Measurements from ENCODE around the gene CAST. TPM values are rescaled to one million over a fixed set of nuclear protein-coding genes. Genes with fewer than 3 reads are reported as not detected.
A peak's percentile ranks its signal among the peaks of the same experiment; 100 is the strongest.

CAST gene
- total RNA-seq, 2 donors from 2014 or later: 175 to 347 TPM

DNA sequence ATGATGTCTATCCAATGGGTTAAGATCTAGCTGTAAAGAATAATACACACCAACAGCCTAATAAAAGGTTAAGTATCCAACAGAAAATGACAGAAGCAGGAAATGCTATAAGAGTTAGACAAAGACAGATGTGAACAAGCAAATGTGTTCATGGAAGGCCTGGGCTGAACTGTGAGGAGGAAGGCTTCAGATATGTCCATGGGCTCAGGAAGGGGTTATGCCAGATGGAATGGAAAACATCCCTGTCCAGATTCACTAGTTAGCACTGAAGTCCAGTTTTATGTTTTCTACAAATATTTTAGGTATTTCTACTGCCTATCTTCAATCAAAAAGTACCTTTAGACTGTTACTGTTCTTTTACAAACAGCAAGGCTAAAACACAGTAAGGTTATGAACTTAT lies 118.5 kb downstream of the CAST start:
- Histone ChIP-seq H3K27ac (peak overlapping the region; percentile 25 to 54), H3K4me3 (no peak overlapping the region), H3K9me3 (no peaks in the 10 kb centered on the region), H3K36me3 (peaks cover 16% of the 10 kb centered on the region), H3K27me3 (replicated peaks; ENCODE audit: insufficient read depth) (no peaks in the 10 kb centered on the region), H3K4me1 (ENCODE audit: control insufficient read depth in 1 of 2, low read depth in 2 of 2) (peaks cover 19 to 44% of the 10 kb centered on the region in 2 donors)
- DNase-seq (ENCODE audit: low spot score) (no peak), ATAC-seq (ENCODE audit: insufficient number of reproducible peaks, low FRiP score, low read depth) (no peak)
- TF ChIP-seq, protein P1, sequence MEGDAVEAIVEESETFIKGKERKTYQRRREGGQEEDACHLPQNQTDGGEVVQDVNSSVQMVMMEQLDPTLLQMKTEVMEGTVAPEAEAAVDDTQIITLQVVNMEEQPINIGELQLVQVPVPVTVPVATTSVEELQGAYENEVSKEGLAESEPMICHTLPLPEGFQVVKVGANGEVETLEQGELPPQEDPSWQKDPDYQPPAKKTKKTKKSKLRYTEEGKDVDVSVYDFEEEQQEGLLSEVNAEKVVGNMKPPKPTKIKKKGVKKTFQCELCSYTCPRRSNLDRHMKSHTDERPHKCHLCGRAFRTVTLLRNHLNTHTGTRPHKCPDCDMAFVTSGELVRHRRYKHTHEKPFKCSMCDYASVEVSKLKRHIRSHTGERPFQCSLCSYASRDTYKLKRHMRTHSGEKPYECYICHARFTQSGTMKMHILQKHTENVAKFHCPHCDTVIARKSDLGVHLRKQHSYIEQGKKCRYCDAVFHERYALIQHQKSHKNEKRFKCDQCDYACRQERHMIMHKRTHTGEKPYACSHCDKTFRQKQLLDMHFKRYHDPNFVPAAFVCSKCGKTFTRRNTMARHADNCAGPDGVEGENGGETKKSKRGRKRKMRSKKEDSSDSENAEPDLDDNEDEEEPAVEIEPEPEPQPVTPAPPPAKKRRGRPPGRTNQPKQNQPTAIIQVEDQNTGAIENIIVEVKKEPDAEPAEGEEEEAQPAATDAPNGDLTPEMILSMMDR (IDR thresholded peaks at IDR 0.05): no peak

DNA sequence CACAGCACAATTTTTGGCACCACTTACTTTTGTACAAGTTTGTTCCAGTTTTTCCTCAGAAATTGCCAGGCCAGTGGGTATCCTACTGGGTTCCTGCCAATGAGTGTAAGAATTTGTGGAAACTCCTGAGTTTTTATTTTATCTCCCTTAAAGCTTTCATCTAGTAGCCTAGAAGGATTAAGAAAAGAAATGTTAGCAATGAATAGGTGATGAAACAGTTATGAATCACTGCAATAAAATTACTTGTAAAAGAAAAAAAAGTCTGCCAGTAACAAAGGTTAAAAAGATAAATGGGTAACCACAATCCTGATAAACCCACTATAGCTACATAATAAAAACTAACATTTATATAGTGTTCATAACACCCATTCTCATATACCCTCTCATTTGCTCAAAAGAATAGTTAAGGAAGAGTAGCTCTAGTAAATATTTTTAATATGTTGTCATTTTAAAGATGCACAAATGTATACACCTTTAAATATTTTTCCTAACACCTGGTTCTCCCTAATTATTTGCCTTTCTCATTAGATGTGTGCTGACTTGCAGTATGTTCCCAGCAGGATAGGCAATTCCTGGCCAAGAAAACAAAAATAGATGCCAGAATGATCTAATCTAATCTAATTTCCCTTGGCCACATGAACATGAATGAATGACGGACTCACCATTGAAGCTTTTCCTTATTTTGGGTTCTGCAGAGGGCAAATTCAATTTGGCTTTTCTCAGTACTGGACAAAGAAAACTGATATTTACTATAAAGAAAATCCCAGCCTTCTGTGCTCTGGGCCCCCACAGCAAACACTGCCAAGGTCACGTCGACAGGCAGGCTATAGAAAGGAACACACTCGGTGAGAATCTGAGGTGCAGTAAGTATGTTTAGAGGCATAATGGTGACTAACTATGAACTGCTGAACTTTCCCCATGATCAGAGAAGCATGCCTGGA lies 119.1 kb downstream of the CAST start:
- Histone ChIP-seq H3K27ac (peak overlapping the region; percentile 25 to 54), H3K4me1 (ENCODE audit: control insufficient read depth in 1 of 2, low read depth in 2 of 2) (peaks cover 18 to 42% of the 10 kb centered on the region in 2 donors), H3K36me3 (peaks cover 12% of the 10 kb centered on the region), H3K27me3 (replicated peaks; ENCODE audit: insufficient read depth) (no peaks in the 10 kb centered on the region), H3K9me3 (no peaks in the 10 kb centered on the region), H3K4me3 (no peak overlapping the region)
- ATAC-seq (ENCODE audit: insufficient number of reproducible peaks, low FRiP score, low read depth) (peak; percentile 60), DNase-seq (ENCODE audit: low spot score) (no peak)
- TF ChIP-seq, protein P1 (IDR thresholded peaks at IDR 0.05): no peak

DNA sequence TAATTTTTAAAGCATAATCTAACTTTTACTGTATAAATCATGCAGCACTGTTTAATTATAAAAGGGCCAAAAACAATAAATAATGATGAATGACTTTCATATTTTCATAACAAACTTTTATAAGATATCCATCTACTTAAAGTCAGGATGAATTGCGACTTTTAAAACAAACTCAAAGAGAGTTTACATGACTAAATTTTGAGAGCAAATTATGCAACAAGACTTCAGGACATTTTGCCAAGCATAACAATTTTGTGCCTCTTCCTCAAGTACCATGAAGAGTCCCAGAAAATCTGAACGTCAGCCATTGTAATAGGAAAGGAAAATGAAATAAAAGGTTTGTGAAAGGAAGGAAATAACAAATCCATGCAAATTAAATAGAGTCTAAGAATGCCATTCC lies 121.2 kb downstream of the CAST start:
- Histone ChIP-seq H3K27ac (no peak overlapping the region), H3K27me3 (replicated peaks; ENCODE audit: insufficient read depth) (no peaks in the 10 kb centered on the region), H3K4me3 (no peak overlapping the region), H3K4me1 (ENCODE audit: control insufficient read depth in 1 of 2, low read depth in 2 of 2) (peaks cover 16 to 26% of the 10 kb centered on the region in 2 donors), H3K36me3 (peaks cover 6% of the 10 kb centered on the region), H3K9me3 (no peaks in the 10 kb centered on the region)
- DNase-seq (ENCODE audit: low spot score) (no peak), ATAC-seq (ENCODE audit: insufficient number of reproducible peaks, low FRiP score, low read depth) (no peak)
- TF ChIP-seq, protein P1 (IDR thresholded peaks at IDR 0.05): no peak

DNA sequence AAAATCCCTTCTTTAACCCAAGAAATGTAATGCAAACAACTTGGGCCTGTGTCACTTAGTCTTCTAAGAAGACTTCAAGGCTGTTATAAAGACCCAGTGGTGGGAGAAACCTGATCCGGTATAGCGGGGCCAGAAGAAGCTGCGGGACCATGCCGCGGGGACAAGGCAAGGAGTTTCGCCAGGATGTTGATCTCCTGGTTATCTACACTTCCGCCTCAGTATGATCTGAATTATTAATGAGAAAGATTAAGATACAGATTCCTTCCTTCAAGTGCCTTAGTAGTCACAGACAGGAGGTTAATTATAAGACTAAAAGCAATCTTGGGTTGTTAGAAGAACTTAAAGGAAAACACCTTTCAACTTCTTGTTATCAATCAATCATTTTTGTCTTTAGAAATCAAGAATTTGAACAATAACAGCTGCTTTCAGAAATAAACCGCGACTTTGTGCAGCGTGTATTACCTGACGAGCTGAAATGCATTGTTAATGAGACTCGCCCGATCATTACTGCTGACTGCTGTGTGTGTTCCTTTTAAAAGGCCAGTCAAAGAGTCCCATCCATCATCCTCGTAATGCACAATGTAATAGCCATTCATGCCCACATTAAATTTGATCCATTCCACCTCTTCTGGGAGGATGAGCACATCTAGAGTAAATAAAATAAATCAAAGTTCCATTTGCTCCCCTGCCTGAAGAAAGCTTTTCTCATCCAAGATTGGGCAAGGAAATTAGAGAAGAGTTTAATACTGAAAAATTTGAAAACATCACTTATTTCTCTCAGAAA lies 123.3 kb downstream of the CAST start:
- TF ChIP-seq, protein P1 (IDR thresholded peaks at IDR 0.05): no peak
- ATAC-seq (ENCODE audit: insufficient number of reproducible peaks, low FRiP score, low read depth): no peak

More for the DNA sequence above, 123.3 kb downstream of the CAST start:
- Histone ChIP-seq H3K4me1 (ENCODE audit: control insufficient read depth in 1 of 2, low read depth in 2 of 2) (peaks cover 9 to 12% of the 10 kb centered on the region in 2 donors), H3K9me3 (no peaks in the 10 kb centered on the region), H3K36me3 (peaks cover 12% of the 10 kb centered on the region), H3K27me3 (replicated peaks; ENCODE audit: insufficient read depth) (no peaks in the 10 kb centered on the region), H3K4me3 (no peak overlapping the region), H3K27ac (no peak overlapping the region)
- no peak for DNase-seq (ENCODE audit: low spot score)
